GM23338 (cell line): ENCODE data around the gene ACTMAP. TPM values are rescaled to one million over a fixed set of nuclear protein-coding genes. Genes with fewer than 3 reads are reported as not detected.

Experiments
- ATAC-seq: fragments of 200-7000 bp; cut with Tn5 transposase; 3 replicates; pipeline ENCODE4 v1.9.1; 2020
- DNase-seq: peaks from one replicate; pipeline ENCODE4 v3.0.0-alpha.2; 2015; ENCODE audit warnings: low spot score
- H2AFZ ChIP-seq: fragments of 200-600 bp; sonication (generic); 2 replicates; pipeline ENCODE4 v1.8.0; 2016; ENCODE audit warnings: antibody characterized with exemption, mild to moderate bottlenecking, moderate library complexity
- H3F3A ChIP-seq: fragments of 200-600 bp; sonication (generic); replicated peaks from 2 replicates; pipeline ENCODE4 v1.8.0; 2017; ENCODE audit warnings: antibody characterized with exemption, mixed run types, low read depth
- H3K27ac ChIP-seq: fragments of 200-600 bp; sonication (generic); 2 replicates; pipeline ENCODE4 v1.6.1; 2016; ENCODE audit warnings: low read depth
- H3K27me3 ChIP-seq: fragments of 200-600 bp; sonication (generic); 2 replicates; pipeline ENCODE4 v1.8.0; 2016; ENCODE audit warnings: mild to moderate bottlenecking, mixed run types, moderate library complexity; ENCODE audit not compliant: insufficient read depth
- H3K36me3 ChIP-seq: fragments of 200-600 bp; sonication (generic); 2 replicates; pipeline ENCODE4 v1.8.0; 2016; ENCODE audit warnings: mild to moderate bottlenecking; ENCODE audit not compliant: insufficient read depth
- H3K4me1 ChIP-seq: fragments of 200-600 bp; sonication (generic); 2 replicates; pipeline ENCODE4 v1.8.0; 2016; ENCODE audit warnings: mild to moderate bottlenecking, moderate library complexity; ENCODE audit not compliant: insufficient read depth
- H3K4me2 ChIP-seq: fragments of 200-600 bp; sonication (generic); 2 replicates; pipeline ENCODE4 v1.7.1; 2017; ENCODE audit warnings: mixed run types
- H3K4me3 ChIP-seq: fragments of 200-600 bp; sonication (generic); 2 replicates; pipeline ENCODE4 v1.6.1; 2016; ENCODE audit warnings: mixed run types
- H3K79me2 ChIP-seq: fragments of 200-600 bp; sonication (generic); replicated peaks from 2 replicates; pipeline ENCODE4 v1.8.0; 2017; ENCODE audit warnings: mild to moderate bottlenecking; ENCODE audit not compliant: insufficient read depth
- H3K9me2 ChIP-seq: fragments of 200-600 bp; sonication (generic); 2 replicates; pipeline ENCODE4 v1.8.0; 2017; ENCODE audit not compliant: insufficient read depth
- H4K20me1 ChIP-seq: fragments of 200-600 bp; sonication (generic); replicated peaks from 2 replicates; pipeline ENCODE4 v1.8.0; 2017; ENCODE audit warnings: mild to moderate bottlenecking; ENCODE audit not compliant: insufficient read depth
- H3K27ac Mint-ChIP-seq: 2 replicates; pipeline ENCODE4 v1.8.0; 2020; ENCODE audit warnings: inconsistent platforms, mild to moderate bottlenecking, moderate library complexity, mixed read lengths
- H3K27me3 Mint-ChIP-seq: 3 replicates; pipeline ENCODE4 v1.8.0; 2022; ENCODE audit warnings: low read depth, mild to moderate bottlenecking, moderate library complexity, mixed read lengths, inconsistent platforms; ENCODE audit not compliant: insufficient read depth, poor library complexity
- H3K36me3 Mint-ChIP-seq: 3 replicates; pipeline ENCODE4 v1.8.0; 2021; ENCODE audit warnings: low read depth, mild to moderate bottlenecking, inconsistent platforms, moderate library complexity, mixed read lengths
- H3K4me1 Mint-ChIP-seq: 3 replicates; pipeline ENCODE4 v1.8.0; 2020; ENCODE audit warnings: mild to moderate bottlenecking, inconsistent platforms, mixed read lengths
- H3K4me3 Mint-ChIP-seq: 3 replicates; pipeline ENCODE4 v1.8.0; 2021; ENCODE audit warnings: moderate library complexity, mild to moderate bottlenecking, inconsistent platforms, mixed read lengths
- H3K9me3 Mint-ChIP-seq: 3 replicates; pipeline ENCODE4 v1.8.0; 2020; ENCODE audit warnings: moderate library complexity, mild to moderate bottlenecking, inconsistent platforms, mixed read lengths
- CREB1 ChIP-seq: fragments of 250-450 bp; sonication (Bioruptor Pico); IDR thresholded peaks from 2 replicates; pipeline ENCODE4 v1.5.0; 2020; ENCODE audit warnings: low read depth, mild to moderate bottlenecking, moderate library complexity
- EZH2 ChIP-seq: fragments of 200-600 bp; sonication (generic); IDR thresholded peaks from one replicate; pipeline ENCODE4 v1.8.0; 2017; ENCODE audit warnings: antibody characterized with exemption, mild to moderate bottlenecking, low read depth; ENCODE audit not compliant: unreplicated experiment
- EZH2phosphoT487 ChIP-seq: fragments of 200-600 bp; sonication (generic); IDR thresholded peaks from one replicate; pipeline ENCODE4 v1.8.1; 2018; ENCODE audit warnings: antibody characterized with exemption; ENCODE audit not compliant: unreplicated experiment
- NANOG ChIP-seq: IDR thresholded peaks from 2 replicates; pipeline ENCODE4 v1.6.1; 2016; ENCODE audit warnings: antibody characterized with exemption, borderline replicate concordance
- POLR2AphosphoS5 ChIP-seq: IDR thresholded peaks from 2 replicates; pipeline ENCODE4 v1.6.1; 2016; ENCODE audit warnings: antibody characterized with exemption, low read depth
- STAT1 ChIP-seq: IDR thresholded peaks from one replicate; pipeline ENCODE4 v1.6.1; 2016; ENCODE audit warnings: antibody characterized with exemption; ENCODE audit not compliant: unreplicated experiment
- ZNF114 ChIP-seq: fragments of 250-450 bp; sonication (Bioruptor Pico); IDR thresholded peaks from 2 replicates; pipeline ENCODE4 v1.5.0; 2020; ENCODE audit warnings: mild to moderate bottlenecking, moderate library complexity
- ZNF331 ChIP-seq: fragments of 250-450 bp; sonication (Bioruptor Pico); IDR thresholded peaks from 2 replicates; pipeline ENCODE4 v1.5.0; 2020; ENCODE audit warnings: low read depth, mild to moderate bottlenecking, moderate library complexity
- polyA plus RNA-seq: library from polyadenylated mRNA; unstranded; fragments of >200 nt; fragmentation: Nextera tagmentation; extraction: Ambion mirVana; gene quantifications from 2 replicates; pipeline ENCODE4 v1.2.1, GENCODE V29; 2016
- total RNA-seq: library from RNA; depleted of rRNA; stranded (reverse); fragments of >200 nt; shearing (Covaris generic); gene quantifications from 2 replicates; pipeline ENCODE4 v1.2.3, GENCODE V29; 2014
- TF ChIP-seq, protein P1 (sequence below): IDR thresholded peaks from one replicate; pipeline ENCODE4 v1.6.1; 2018; ENCODE audit warnings: antibody characterized with exemption; ENCODE audit not compliant: unreplicated experiment
- TF ChIP-seq, protein P2 (sequence below), 2 experiments: fragments of 200-600 bp in 1 of 2; sonication (generic) in 1 of 2; conservative IDR thresholded peaks; 2 replicates each; pipeline versions ENCODE4 v1.5.1 to v1.6.1; 2016 to 2017; ENCODE audit warnings: antibody characterized with exemption in 2 of 2, low read depth in 2 of 2, mild to moderate bottlenecking in 2 of 2, moderate library complexity in 1 of 2
- TF ChIP-seq, protein P3 (sequence below): fragments of 250-450 bp; sonication (Bioruptor Pico); IDR thresholded peaks from 2 replicates; pipeline ENCODE4 v1.5.0; 2020; ENCODE audit warnings: mild to moderate bottlenecking, moderate library complexity
- TF ChIP-seq, protein P4 (sequence below): IDR thresholded peaks from 2 replicates; pipeline ENCODE4 v1.6.1; 2016; ENCODE audit warnings: antibody characterized with exemption

The ACTMAP gene
- total and polyA plus RNA-seq, 2 experiments from 2014 or later, result 14.9 to 16.7 TPM

DNA sequence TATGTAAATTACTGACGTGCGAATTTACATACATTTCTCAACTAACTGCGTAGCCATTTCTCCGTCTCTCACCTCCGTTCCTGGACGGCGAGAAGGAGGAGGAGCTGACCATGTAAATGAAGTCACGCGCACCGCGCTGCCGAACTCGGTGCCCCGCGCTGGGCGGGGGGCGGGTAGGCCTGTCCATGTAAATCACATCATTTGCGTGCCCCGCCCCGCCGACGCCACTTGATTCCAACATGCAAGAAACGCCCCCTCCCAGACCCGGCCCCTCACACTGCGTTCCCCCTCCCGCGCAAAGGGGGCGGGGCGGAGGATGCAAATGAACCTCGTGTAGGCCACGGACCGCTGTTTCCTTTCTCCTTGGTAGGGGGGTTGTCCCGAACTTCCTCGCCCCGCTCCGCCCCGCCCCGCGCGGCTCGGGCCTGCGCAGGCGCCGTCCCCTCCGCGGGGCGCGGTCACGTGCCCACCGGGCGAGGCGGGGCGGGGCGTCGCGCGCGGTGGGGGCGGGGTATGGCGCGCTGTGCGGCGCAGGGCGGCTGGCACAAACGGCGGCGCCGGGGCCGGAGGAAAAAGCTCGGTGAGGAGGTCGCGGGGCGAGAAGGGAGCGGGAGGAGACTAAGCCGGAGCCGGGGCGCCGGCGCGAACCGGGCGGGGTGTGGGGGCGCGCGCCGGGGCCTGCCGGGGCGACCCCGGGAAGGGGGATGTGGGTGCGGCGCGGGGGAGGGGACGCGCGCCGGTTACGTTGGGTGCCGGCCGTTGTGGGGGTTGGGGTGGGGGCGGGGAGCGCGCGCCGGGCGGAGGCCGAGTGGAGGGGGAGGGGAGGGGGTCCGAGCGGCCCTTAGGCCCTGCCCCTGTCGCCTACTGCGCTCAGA, 48.6 kb upstream of the ACTMAP start, which contains the start of gene EGLN2:
TSS of gene EGLN2 (plus strand) at position 509 of the 875 bp plus-strand sequence. CDS start 1,382 bp downstream, outside the sequence.
- Histone ChIP-seq H3K27ac (peak within 1 kb of the TSS; percentile 94), H3F3A (peaks cover 19% of the 10 kb centered on the region), H3K79me2 (peaks cover 45% of the 10 kb centered on the region), H3K4me1 (peaks cover 36% of the 10 kb centered on the region), H2AFZ (0 out of 2 replicates have a peak within 1 kb of the TSS, but pooled peaks have one; percentile 2), H3K9me2 (no peaks in the 10 kb centered on the region), H3K4me3 (peak within 1 kb of the TSS; percentile 89), H4K20me1 (peaks cover 33% of the 10 kb centered on the region), H3K4me2 (peak within 1 kb of the TSS; percentile 95), H3K27me3 (no peaks in the 10 kb centered on the region), H3K36me3 (peaks cover 4% of the 10 kb centered on the region; the same call in 1 of the 2 replicates)
- DNase-seq, result peak; percentile 100
- Mint-ChIP-seq H3K36me3 (peaks cover 38% of the 10 kb centered on the region), H3K4me3 (peak within 1 kb of the TSS; percentile 95), H3K27me3 (peaks cover 34% of the 10 kb centered on the region), H3K9me3 (no peaks in the 10 kb centered on the region), H3K27ac (peak within 1 kb of the TSS; percentile 99), H3K4me1 (peaks cover 39% of the 10 kb centered on the region)
- ATAC-seq, result peak; percentile 80
- TF ChIP-seq STAT1 (no peak), CREB1 (CRISPR knock-in tag) (peak; percentile 52; the same call in 1 of the 2 replicates), EZH2 (no peak), EZH2phosphoT487 (no peak), ZNF114 (no peak), POLR2AphosphoS5 (0 out of 2 replicates have a peak, but pooled peaks have one; percentile 25), ZNF331 (CRISPR knock-in tag) (no peak), NANOG (no peak)
- TF ChIP-seq, protein P1, sequence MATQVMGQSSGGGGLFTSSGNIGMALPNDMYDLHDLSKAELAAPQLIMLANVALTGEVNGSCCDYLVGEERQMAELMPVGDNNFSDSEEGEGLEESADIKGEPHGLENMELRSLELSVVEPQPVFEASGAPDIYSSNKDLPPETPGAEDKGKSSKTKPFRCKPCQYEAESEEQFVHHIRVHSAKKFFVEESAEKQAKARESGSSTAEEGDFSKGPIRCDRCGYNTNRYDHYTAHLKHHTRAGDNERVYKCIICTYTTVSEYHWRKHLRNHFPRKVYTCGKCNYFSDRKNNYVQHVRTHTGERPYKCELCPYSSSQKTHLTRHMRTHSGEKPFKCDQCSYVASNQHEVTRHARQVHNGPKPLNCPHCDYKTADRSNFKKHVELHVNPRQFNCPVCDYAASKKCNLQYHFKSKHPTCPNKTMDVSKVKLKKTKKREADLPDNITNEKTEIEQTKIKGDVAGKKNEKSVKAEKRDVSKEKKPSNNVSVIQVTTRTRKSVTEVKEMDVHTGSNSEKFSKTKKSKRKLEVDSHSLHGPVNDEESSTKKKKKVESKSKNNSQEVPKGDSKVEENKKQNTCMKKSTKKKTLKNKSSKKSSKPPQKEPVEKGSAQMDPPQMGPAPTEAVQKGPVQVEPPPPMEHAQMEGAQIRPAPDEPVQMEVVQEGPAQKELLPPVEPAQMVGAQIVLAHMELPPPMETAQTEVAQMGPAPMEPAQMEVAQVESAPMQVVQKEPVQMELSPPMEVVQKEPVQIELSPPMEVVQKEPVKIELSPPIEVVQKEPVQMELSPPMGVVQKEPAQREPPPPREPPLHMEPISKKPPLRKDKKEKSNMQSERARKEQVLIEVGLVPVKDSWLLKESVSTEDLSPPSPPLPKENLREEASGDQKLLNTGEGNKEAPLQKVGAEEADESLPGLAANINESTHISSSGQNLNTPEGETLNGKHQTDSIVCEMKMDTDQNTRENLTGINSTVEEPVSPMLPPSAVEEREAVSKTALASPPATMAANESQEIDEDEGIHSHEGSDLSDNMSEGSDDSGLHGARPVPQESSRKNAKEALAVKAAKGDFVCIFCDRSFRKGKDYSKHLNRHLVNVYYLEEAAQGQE, result no peak
- TF ChIP-seq, protein P2, sequence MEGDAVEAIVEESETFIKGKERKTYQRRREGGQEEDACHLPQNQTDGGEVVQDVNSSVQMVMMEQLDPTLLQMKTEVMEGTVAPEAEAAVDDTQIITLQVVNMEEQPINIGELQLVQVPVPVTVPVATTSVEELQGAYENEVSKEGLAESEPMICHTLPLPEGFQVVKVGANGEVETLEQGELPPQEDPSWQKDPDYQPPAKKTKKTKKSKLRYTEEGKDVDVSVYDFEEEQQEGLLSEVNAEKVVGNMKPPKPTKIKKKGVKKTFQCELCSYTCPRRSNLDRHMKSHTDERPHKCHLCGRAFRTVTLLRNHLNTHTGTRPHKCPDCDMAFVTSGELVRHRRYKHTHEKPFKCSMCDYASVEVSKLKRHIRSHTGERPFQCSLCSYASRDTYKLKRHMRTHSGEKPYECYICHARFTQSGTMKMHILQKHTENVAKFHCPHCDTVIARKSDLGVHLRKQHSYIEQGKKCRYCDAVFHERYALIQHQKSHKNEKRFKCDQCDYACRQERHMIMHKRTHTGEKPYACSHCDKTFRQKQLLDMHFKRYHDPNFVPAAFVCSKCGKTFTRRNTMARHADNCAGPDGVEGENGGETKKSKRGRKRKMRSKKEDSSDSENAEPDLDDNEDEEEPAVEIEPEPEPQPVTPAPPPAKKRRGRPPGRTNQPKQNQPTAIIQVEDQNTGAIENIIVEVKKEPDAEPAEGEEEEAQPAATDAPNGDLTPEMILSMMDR (conservative IDR thresholded peaks at IDR 0.05; ENCODE audit: low read depth in 2 of 2), result no peak
- TF ChIP-seq, protein P3, sequence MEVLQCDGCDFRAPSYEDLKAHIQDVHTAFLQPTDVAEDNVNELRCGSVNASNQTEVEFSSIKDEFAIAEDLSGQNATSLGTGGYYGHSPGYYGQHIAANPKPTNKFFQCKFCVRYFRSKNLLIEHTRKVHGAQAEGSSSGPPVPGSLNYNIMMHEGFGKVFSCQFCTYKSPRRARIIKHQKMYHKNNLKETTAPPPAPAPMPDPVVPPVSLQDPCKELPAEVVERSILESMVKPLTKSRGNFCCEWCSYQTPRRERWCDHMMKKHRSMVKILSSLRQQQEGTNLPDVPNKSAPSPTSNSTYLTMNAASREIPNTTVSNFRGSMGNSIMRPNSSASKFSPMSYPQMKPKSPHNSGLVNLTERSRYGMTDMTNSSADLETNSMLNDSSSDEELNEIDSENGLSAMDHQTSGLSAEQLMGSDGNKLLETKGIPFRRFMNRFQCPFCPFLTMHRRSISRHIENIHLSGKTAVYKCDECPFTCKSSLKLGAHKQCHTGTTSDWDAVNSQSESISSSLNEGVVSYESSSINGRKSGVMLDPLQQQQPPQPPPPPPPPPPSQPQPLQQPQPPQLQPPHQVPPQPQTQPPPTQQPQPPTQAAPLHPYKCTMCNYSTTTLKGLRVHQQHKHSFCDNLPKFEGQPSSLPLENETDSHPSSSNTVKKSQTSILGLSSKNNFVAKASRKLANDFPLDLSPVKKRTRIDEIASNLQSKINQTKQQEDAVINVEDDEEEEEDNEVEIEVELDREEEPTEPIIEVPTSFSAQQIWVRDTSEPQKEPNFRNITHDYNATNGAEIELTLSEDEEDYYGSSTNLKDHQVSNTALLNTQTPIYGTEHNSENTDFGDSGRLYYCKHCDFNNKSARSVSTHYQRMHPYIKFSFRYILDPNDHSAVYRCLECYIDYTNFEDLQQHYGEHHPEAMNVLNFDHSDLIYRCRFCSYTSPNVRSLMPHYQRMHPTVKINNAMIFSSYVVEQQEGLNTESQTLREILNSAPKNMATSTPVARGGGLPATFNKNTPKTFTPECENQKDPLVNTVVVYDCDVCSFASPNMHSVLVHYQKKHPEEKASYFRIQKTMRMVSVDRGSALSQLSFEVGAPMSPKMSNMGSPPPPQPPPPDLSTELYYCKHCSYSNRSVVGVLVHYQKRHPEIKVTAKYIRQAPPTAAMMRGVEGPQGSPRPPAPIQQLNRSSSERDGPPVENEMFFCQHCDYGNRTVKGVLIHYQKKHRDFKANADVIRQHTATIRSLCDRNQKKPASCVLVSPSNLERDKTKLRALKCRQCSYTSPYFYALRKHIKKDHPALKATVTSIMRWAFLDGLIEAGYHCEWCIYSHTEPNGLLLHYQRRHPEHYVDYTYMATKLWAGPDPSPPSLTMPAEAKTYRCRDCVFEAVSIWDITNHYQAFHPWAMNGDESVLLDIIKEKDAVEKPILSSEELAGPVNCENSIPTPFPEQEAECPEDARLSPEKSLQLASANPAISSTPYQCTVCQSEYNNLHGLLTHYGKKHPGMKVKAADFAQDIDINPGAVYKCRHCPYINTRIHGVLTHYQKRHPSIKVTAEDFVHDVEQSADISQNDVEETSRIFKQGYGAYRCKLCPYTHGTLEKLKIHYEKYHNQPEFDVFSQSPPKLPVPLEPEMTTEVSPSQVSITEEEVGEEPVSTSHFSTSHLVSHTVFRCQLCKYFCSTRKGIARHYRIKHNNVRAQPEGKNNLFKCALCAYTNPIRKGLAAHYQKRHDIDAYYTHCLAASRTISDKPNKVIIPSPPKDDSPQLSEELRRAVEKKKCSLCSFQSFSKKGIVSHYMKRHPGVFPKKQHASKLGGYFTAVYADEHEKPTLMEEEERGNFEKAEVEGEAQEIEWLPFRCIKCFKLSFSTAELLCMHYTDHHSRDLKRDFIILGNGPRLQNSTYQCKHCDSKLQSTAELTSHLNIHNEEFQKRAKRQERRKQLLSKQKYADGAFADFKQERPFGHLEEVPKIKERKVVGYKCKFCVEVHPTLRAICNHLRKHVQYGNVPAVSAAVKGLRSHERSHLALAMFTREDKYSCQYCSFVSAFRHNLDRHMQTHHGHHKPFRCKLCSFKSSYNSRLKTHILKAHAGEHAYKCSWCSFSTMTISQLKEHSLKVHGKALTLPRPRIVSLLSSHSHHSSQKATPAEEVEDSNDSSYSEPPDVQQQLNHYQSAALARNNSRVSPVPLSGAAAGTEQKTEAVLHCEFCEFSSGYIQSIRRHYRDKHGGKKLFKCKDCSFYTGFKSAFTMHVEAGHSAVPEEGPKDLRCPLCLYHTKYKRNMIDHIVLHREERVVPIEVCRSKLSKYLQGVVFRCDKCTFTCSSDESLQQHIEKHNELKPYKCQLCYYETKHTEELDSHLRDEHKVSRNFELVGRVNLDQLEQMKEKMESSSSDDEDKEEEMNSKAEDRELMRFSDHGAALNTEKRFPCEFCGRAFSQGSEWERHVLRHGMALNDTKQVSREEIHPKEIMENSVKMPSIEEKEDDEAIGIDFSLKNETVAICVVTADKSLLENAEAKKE (CRISPR knock-in tag), result no peak
- TF ChIP-seq, protein P4, sequence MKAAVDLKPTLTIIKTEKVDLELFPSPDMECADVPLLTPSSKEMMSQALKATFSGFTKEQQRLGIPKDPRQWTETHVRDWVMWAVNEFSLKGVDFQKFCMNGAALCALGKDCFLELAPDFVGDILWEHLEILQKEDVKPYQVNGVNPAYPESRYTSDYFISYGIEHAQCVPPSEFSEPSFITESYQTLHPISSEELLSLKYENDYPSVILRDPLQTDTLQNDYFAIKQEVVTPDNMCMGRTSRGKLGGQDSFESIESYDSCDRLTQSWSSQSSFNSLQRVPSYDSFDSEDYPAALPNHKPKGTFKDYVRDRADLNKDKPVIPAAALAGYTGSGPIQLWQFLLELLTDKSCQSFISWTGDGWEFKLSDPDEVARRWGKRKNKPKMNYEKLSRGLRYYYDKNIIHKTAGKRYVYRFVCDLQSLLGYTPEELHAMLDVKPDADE, result no peak
